HG02870 (cell line): ENCODE results near the gene PLEKHN1.

Experiments used
- ATAC-seq: cut with Tn5 transposase; IDR thresholded peaks from one replicate; pipeline ENCODE4 v1.9.1; 2021; ENCODE audit warnings: mild to moderate bottlenecking, moderate library complexity; ENCODE audit not compliant: unreplicated experiment

PLEKHN1 gene

GRCh38 chr1:929712-930632 lies 36.3 kb upstream of the PLEKHN1 start:
- ATAC-seq = no peak

DNA sequence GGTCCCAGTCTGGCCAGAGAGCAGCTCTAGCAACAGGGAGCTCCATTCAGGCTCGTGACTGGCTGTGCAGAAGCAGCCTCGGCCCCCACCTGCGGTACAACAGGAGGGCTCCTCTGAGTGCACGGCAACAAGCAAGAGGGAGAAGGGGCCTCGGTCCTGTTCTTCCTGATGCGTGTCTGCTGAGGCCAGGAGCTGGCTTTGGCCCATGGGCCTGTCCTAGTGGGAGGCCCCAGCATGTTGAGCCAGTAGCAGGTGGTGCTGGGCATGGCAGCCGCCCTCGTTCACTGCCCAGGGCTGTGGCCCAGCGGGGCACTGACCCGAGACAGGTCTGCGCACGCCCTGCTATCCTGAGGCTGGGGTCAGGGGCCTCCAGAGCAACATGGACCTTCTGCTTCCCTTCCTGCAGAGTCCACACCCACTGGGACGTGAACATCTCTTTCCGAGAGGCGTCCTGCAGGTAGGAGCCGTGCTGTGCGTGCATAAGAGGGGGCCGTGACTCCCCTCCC lies 35.6 kb upstream of the PLEKHN1 start:
- ATAC-seq = no peak

DNA sequence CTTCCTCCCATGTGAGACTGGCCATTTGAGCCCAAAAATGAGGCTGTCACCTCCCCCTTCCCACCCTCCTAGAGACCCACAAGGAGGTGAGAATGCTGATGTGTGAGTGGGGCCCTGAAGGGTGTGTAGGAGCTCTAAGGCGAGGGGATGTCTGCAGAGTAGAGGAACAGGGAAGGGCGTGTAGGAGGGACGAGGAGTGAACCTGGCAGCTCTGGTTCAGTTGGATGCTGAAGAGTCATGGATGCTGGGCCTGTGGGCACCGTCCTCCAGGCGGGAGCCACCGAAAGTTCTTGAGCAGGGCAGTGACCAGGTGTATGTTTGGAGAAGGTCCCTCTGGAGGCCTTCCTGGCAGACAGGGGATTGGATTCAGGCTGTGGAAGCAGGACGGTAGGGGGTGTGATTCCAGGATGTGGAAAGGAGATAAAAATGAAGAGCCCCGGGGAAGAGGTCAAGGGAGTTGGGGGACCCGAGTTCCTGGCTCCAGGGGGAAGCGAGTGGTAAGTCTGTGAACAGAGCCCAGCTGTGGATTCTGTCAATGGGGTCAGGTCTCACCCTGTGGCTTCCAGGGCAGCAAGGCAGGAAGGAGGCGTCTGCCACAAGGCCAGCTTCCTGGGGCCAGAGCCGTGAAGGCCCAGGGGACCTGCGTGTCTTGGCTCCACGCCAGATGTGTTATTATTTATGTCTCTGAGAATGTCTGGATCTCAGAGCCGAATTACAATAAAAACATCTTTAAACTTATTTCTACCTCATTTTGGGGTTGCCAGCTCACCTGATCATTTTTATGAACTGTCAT lies 34.7 kb upstream of the PLEKHN1 start:
- no peak for ATAC-seq

GRCh38 chr1:932173-932510 lies 34.1 kb upstream of the PLEKHN1 start:
- no peak for ATAC-seq

GRCh38 chr1:932776-933602 lies 33.3 kb upstream of the PLEKHN1 start:
- no peak for ATAC-seq

GRCh38 chr1:933603-933940 lies 32.7 kb upstream of the PLEKHN1 start:
- no peak for ATAC-seq

GRCh38 chr1:934991-935750 lies 31.1 kb upstream of the PLEKHN1 start:
- no peak for ATAC-seq

DNA sequence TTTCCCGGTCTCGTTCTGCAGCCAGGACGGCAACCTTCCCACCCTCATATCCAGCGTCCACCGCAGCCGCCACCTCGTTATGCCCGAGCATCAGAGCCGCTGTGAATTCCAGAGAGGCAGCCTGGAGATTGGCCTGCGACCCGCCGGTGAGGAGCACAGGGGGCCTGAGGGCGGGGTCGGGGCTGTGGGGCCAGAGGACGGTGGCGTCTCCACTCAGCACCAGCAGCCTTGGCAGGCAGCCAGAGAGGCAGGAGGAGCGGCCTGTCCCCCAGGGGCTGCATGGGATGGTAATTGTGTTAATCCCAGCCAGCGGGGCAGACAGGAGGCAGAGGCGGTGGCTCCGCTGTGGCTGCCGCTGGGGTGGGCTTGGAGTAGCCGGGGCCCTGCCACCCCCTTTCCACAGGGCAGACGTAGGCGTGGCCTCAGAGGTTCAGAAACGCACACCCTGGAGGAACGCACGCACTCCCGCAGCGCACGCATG lies 30.5 kb upstream of the PLEKHN1 start:
- no peak for ATAC-seq

- ATAC-seq = no peak
Observed at GRCh38 chr1:936348-937264, 29.7 kb upstream of the PLEKHN1 start.

DNA sequence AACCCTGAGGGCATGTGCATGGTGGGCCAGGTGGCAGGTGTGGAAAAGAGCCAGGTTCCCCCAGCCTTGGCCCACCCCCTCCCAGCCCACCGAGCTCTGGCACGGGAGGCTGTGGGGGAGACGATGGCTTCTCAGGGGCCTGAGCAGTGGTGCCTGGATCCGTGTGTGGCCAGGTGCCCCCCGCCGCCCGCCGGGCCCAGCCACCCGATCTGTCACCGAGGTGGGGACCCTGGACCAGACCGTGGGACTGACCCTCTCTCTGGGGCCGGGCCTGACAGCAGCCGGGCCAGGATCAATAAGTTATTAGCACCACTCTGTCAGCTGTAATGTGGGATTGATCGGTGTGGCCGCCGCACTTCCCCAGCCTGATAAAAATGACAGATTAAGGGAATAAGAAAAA lies 28.8 kb upstream of the PLEKHN1 start:
- no peak for ATAC-seq

DNA sequence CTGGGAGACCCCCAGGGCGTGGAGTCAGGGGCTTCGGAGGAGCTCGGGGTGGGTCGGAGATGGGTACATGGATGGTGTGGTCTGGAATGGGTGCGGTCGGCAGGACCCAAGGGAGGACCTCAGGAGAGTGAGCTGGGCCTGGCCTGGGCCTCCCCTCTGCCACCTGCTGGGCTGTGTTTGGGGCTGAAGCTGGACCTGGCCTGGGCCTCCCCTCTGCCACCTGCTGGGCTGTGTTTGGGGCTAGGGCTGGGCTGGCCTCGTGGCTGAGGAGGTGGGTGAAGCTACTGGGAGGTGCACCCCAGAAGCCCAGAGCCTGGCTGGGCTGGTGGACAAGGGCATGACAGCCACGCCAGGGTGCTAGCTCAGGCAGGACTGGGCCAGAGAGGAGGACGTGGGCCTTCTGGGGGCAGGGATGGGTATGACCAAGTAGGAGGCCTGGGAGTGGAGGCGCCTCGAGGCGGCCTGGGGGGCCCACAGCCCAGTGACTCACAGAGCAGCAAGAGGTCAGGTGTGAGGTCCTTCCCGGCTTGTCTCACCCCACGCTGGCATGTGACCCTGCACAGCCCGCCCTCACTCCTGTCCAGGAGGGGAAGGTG lies 28.1 kb upstream of the PLEKHN1 start:
- no peak for ATAC-seq

DNA sequence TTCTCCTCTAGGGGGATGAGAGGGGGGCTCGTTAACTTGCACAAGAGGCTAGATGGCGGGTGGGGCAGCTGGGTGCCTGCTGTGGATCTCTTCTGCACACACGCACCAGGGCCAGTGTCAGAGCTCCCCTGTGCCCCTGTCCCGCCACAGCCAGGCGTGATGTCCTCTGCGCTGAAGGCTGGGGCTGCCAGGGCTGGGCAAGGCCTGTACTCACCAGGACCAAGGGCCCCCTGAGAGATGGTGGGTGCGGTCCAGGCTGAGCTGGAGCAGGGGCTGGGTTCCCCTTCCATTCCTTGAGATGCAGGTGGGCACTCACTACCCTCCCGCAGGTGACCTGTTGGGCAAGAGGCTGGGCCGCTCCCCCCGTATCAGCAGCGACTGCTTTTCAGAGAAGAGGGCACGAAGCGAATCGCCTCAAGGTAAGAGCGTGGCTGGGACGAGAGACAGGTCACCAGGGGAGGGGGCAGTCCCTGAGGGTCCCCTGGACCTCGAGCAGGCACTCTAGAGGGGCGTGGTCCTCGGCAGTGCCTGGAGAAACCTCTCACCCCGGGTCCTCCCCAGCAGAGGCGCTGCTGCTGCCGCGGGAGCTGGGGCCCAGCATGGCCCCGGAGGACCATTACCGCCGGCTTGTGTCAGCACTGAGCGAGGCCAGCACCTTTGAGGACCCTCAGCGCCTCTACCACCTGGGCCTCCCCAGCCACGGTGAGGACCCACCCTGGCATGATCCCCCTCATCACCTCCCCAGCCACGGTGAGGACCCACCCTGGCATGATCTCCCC lies 27.4 kb upstream of the PLEKHN1 start:
- no peak for ATAC-seq

- ATAC-seq = no peak
Observed at GRCh38 chr1:939511-940106, 26.7 kb upstream of the PLEKHN1 start.

GRCh38 chr1:940107-941014 lies 25.9 kb upstream of the PLEKHN1 start:
- no peak for ATAC-seq

GRCh38 chr1:941015-941587 lies 25.2 kb upstream of the PLEKHN1 start:
- ATAC-seq = no peak
